GM18870 (cell line): ENCODE results near the gene C19orf33.

Experiments
- ATAC-seq: cut with Tn5 transposase; IDR thresholded peaks from one replicate; pipeline ENCODE4 v1.9.1; 2021; ENCODE audit warnings: moderate library complexity; ENCODE audit not compliant: unreplicated experiment

Gene C19orf33

GRCh38 chr19:38278751-38279150 is 25.3 kb upstream of the C19orf33 start:
- ATAC-seq = no peak

- ATAC-seq = no peak
Measured at GRCh38 chr19:38280030-38280921, 23.8 kb upstream of the C19orf33 start.

GRCh38 chr19:38281811-38282566 is 22.1 kb upstream of the C19orf33 start:
- no peak for ATAC-seq

GRCh38 chr19:38283271-38283670 is 20.8 kb upstream of the C19orf33 start:
- no peak for ATAC-seq

- ATAC-seq = no peak
Measured at GRCh38 chr19:38284422-38284821, 19.6 kb upstream of the C19orf33 start.

- ATAC-seq = no peak
Measured at GRCh38 chr19:38285567-38285966, 18.5 kb upstream of the C19orf33 start.

- ATAC-seq = no peak
Measured at GRCh38 chr19:38287604-38288003, 16.4 kb upstream of the C19orf33 start.

GRCh38 chr19:38288123-38288855 is 15.8 kb upstream of the C19orf33 start:
- ATAC-seq = no peak

- ATAC-seq = no peak
Measured at GRCh38 chr19:38289955-38290354, 14.1 kb upstream of the C19orf33 start.

GRCh38 chr19:38290631-38291147 is 13.4 kb upstream of the C19orf33 start:
- ATAC-seq = no peak

GRCh38 chr19:38291855-38292254 is 12.2 kb upstream of the C19orf33 start:
- no peak for ATAC-seq

- no peak for ATAC-seq
Measured at GRCh38 chr19:38293281-38293680, 10.8 kb upstream of the C19orf33 start.

GRCh38 chr19:38294090-38294489 is 10.0 kb upstream of the C19orf33 start:
- no peak for ATAC-seq

GRCh38 chr19:38298821-38299680 is 5.0 kb upstream of the C19orf33 start:
- ATAC-seq = no peak

- no peak for ATAC-seq
Measured at GRCh38 chr19:38304352-38304865, 358 bp downstream of the C19orf33 start.

- no peak for ATAC-seq
Measured at GRCh38 chr19:38304866-38305429, 897 bp downstream of the C19orf33 start.

- ATAC-seq = no peak
Measured at GRCh38 chr19:38306236-38306635, 2.2 kb downstream of the C19orf33 start.

- ATAC-seq = no peak
Measured at GRCh38 chr19:38307076-38307475, 3.0 kb downstream of the C19orf33 start.

GRCh38 chr19:38307597-38307996 is 3.5 kb downstream of the C19orf33 start:
- ATAC-seq = no peak
